B cell (primary cell): Measurements from ENCODE around the gene PRKN. TPM values are rescaled to one million over a fixed set of nuclear protein-coding genes. Genes with fewer than 3 reads are reported as not detected.

ENCODE experiments used
- ATAC-seq: fragments of 200-7000 bp; cut with Tn5 transposase; one replicate; pipeline ENCODE4 v1.10.0; 2021; ENCODE audit warnings: low read depth, mild to moderate bottlenecking, moderate number of reproducible peaks, moderate library complexity
- CTCF ChIA-PET: fragments of 350-600 bp; sonication (Branson Sonifier 250); formaldehyde crosslinking; loops from one replicate; lab custom pipeline; 2021; ENCODE audit warnings: antibody characterized with exemption, inconsistent platforms; lab: Charles Lee
- POLR2A ChIA-PET: fragments of 350-600 bp; sonication (Branson Sonifier 250); formaldehyde crosslinking; loops from one replicate; lab custom pipeline; 2021; ENCODE audit warnings: antibody characterized with exemption; lab: Charles Lee
- DNase-seq: peaks from one replicate; pipeline ENCODE4 v3.0.0; 2013
- H2AFZ ChIP-seq: 2 replicates; pipeline ENCODE4 v1.6.1; 2012; ENCODE audit warnings: mild to moderate bottlenecking, low read depth, low read length; ENCODE audit not compliant: insufficient read depth, poor library complexity, severe bottlenecking
- H3K27ac ChIP-seq, 2 donors: 1 replicate in 1 of 2; 2 replicates in 1 of 2; pipeline ENCODE4 v1.5.1; 2012 to 2013; ENCODE audit warnings: low read length in 2 of 2, mild to moderate bottlenecking in 2 of 2, moderate library complexity in 1 of 2
- H3K27me3 ChIP-seq, 4 experiments: fragments of 200-600 bp in 1 of 4; sonication (generic) in 1 of 4; replicated peaks in 1 of 4; 1 replicate in 2 of 4; 2 replicates in 2 of 4; pipeline versions ENCODE4 v1.6.1 to v1.7.0; 2013 to 2016; ENCODE audit warnings: low read length in 3 of 4, mild to moderate bottlenecking in 2 of 4, mixed read lengths in 1 of 4, moderate library complexity in 1 of 4; ENCODE audit not compliant: insufficient read depth in 4 of 4, control insufficient read depth in 3 of 4; ENCODE audit errors: control extremely low read depth in 1 of 4
- H3K36me3 ChIP-seq, 2 experiments: replicated peaks in 1 of 2; 1 replicate in 1 of 2; 2 replicates in 1 of 2; pipeline versions ENCODE4 v1.6.1 to v1.7.1; 2013; ENCODE audit warnings: low read length in 1 of 2; ENCODE audit not compliant: insufficient read depth in 2 of 2, control insufficient read depth in 1 of 2; ENCODE audit errors: control extremely low read depth in 1 of 2, extremely low read depth in 1 of 2
- H3K4me1 ChIP-seq, 2 donors: fragments of 200-600 bp in 1 of 2; sonication (generic) in 1 of 2; 1 replicate in 1 of 2; 2 replicates in 1 of 2; pipeline versions ENCODE4 v1.5.1 to v1.6.1; 2013 to 2017; ENCODE audit warnings: low read length in 2 of 2; ENCODE audit not compliant: control insufficient read depth in 2 of 2, insufficient read depth in 2 of 2
- H3K4me2 ChIP-seq: replicated peaks from 2 replicates; pipeline ENCODE3; 2012; ENCODE audit warnings: mild to moderate bottlenecking, low read depth, low read length; ENCODE audit not compliant: poor library complexity, severe bottlenecking
- H3K4me3 ChIP-seq, 5 experiments: fragments of 200-600 bp in 1 of 5; sonication (generic) in 1 of 5; 1 replicate in 3 of 5; 2 replicates in 2 of 5; pipeline versions ENCODE4 v1.5.1 to v1.7.0; 2011 to 2016; ENCODE audit warnings: low read length in 4 of 5, mild to moderate bottlenecking in 4 of 5, low read depth in 2 of 5, control low read depth in 1 of 5, moderate library complexity in 1 of 5; ENCODE audit not compliant: insufficient read depth in 1 of 5; ENCODE audit errors: control extremely low read depth in 1 of 5, extremely low read depth in 1 of 5
- H3K79me2 ChIP-seq: fragments of 200-600 bp; sonication (generic); one replicate; pipeline ENCODE4 v1.6.0; 2016; ENCODE audit warnings: low read length; ENCODE audit not compliant: control insufficient read depth, insufficient read depth
- H3K9ac ChIP-seq: fragments of 200-600 bp; sonication (generic); 2 replicates; pipeline ENCODE4 v1.6.1; 2017; ENCODE audit warnings: mild to moderate bottlenecking, low read length, moderate library complexity
- H3K9me3 ChIP-seq, 3 donors: one replicate each; pipeline versions ENCODE4 v1.6.1 to v1.7.1; 2013; ENCODE audit warnings: low read length in 2 of 3; ENCODE audit not compliant: control insufficient read depth in 2 of 3, insufficient read depth in 1 of 3; ENCODE audit errors: control extremely low read depth in 1 of 3
- H4K20me1 ChIP-seq: 2 replicates; pipeline ENCODE4 v1.6.0; 2012; ENCODE audit warnings: mild to moderate bottlenecking, low read length; ENCODE audit not compliant: insufficient read depth, control insufficient read depth, poor library complexity, severe bottlenecking
- H3K27ac Mint-ChIP-seq: one replicate; pipeline ENCODE4 v1.8.0; 2021; ENCODE audit warnings: mixed read lengths
- H3K27me3 Mint-ChIP-seq: one replicate; pipeline ENCODE4 v1.8.0; 2021; ENCODE audit warnings: mixed read lengths
- H3K4me1 Mint-ChIP-seq: one replicate; pipeline ENCODE4 v1.8.0; 2021; ENCODE audit warnings: mixed read lengths
- H3K4me3 Mint-ChIP-seq: one replicate; pipeline ENCODE4 v1.8.0; 2021; ENCODE audit warnings: mixed read lengths
- H3K9me3 Mint-ChIP-seq: one replicate; pipeline ENCODE4 v1.8.0; 2022; ENCODE audit warnings: mixed read lengths; ENCODE audit not compliant: insufficient read depth
- EZH2 ChIP-seq: IDR thresholded peaks from 2 replicates; pipeline ENCODE4 v1.6.1; 2012; ENCODE audit warnings: borderline replicate concordance, low read depth, mild to moderate bottlenecking, moderate library complexity, low read length; ENCODE audit not compliant: insufficient read depth, poor library complexity, severe bottlenecking
- WGBS: methylation state at CpG from one replicate; pipeline ENCODE4 v1.1.5; 2013; ENCODE audit warnings: missing lambda C conversion rate; ENCODE audit not compliant: insufficient coverage; 5-methylcytosine and 5-hydroxymethylcytosine counted together
- intact Hi-C: fragments of 100-400 bp; cut with micrococcal nuclease; formaldehyde crosslinking; loops from one replicate; pipeline ENCODE4 v1.10.0; 2022
- polyA plus RNA-seq: library from polyadenylated mRNA; depleted of rRNA; stranded (reverse); fragments of >200 nt; gene quantifications from 2 replicates; pipeline ENCODE4 v1.2.3, GENCODE V29; 2012
- total RNA-seq, 2 donors: library from RNA; stranded (reverse); fragments of 120-200 nt in 1 of 2; gene quantifications; 1 replicate in 1 of 2; 2 replicates in 1 of 2; pipeline versions ENCODE4 v1.2.3 to v1.2.4, GENCODE V29; 2013 to 2022
- TF ChIP-seq, protein P1 (sequence below): fragments of 200-600 bp; IDR thresholded peaks from one replicate; pipeline ENCODE4 v1.8.0; 2022; ENCODE audit warnings: antibody characterized with exemption, mild to moderate bottlenecking

Gene PRKN
- total and polyA plus RNA-seq, 2 donors (not counting 1 experiment from before 2014, with no cell fraction given), result 1.6 to 6.2 TPM

DNA sequence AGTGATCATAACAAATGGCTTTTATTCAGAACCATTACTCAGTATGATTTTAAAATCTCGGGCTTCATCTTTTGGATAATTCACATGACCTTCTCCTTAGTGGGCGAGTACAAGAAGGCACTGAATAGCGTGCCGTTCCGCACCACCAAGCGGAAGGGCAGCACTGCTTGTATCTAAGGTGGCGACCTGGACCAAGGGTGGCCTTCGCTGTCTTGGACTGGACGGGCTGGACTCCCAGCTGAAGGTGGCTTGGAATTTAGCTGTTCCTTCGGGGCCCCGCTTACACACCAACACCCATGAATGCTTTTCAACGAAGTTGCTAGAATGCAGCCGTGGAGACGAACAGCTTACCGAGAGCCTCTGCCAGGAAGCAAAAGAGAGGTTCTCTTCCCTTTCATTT, 1285.1 kb downstream of the PRKN start:
- TF ChIP-seq, protein P1, sequence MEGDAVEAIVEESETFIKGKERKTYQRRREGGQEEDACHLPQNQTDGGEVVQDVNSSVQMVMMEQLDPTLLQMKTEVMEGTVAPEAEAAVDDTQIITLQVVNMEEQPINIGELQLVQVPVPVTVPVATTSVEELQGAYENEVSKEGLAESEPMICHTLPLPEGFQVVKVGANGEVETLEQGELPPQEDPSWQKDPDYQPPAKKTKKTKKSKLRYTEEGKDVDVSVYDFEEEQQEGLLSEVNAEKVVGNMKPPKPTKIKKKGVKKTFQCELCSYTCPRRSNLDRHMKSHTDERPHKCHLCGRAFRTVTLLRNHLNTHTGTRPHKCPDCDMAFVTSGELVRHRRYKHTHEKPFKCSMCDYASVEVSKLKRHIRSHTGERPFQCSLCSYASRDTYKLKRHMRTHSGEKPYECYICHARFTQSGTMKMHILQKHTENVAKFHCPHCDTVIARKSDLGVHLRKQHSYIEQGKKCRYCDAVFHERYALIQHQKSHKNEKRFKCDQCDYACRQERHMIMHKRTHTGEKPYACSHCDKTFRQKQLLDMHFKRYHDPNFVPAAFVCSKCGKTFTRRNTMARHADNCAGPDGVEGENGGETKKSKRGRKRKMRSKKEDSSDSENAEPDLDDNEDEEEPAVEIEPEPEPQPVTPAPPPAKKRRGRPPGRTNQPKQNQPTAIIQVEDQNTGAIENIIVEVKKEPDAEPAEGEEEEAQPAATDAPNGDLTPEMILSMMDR, result no peak
- TF ChIP-seq EZH2, result no peak
- Histone ChIP-seq H3K4me1 (no peaks in the 10 kb centered on the region), H3K36me3 (no peaks in the 10 kb centered on the region), H3K27ac (no peak overlapping the region), H2AFZ (no peak overlapping the region), H3K79me2 (no peaks in the 10 kb centered on the region), H4K20me1 (no peaks in the 10 kb centered on the region), H3K27me3 (no peaks in the 10 kb centered on the region), H3K9ac (no peak overlapping the region), H3K9me3 (peaks cover 0 to 2% (median 0%) of the 10 kb centered on the region in 3 donors), H3K4me2 (no peak overlapping the region), H3K4me3 (no peak overlapping the region)
- no peaks in the 10 kb centered on the region for H3K9me3 Mint-ChIP-seq
- H3K27me3 Mint-ChIP-seq, result no peaks in the 10 kb centered on the region
- ATAC-seq, result no peak
- intact Hi-C loops, result no loop called here
- H3K27ac Mint-ChIP-seq, result no peak overlapping the region
- POLR2A ChIA-PET, result no interaction called here
- WGBS, result 94% methylated on average over 15 of the region's 15 CpGs
- no peaks in the 10 kb centered on the region for H3K4me1 Mint-ChIP-seq
- CTCF ChIA-PET, result no interaction called here
- H3K4me3 Mint-ChIP-seq, result no peak overlapping the region
- DNase-seq, result no peak

DNA sequence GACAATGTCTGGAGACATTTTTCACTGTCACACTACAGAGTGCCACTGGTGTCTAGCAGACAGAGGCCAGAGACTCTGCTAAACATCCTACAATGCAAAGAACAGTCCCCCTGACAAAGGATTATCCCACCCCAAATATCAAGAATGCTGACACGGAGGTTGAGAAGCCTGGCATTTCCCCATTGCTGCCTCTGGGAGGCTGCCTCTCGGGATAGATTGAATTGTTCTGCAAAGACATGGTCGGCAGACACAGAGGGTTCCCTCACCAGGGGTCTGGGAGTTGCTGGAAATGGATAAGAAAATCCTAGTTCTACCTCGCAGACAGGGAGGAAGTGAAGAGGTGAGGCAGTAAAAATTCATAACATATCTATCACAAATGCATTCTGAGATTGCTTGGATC, 1287.3 kb downstream of the PRKN start:
- ATAC-seq, result no peak
- Histone ChIP-seq H3K36me3 (no peaks in the 10 kb centered on the region), H3K4me1 (no peaks in the 10 kb centered on the region), H3K27me3 (no peaks in the 10 kb centered on the region), H3K4me3 (no peak overlapping the region), H3K27ac (no peak overlapping the region), H3K9me3 (peaks cover 0 to 2% (median 0%) of the 10 kb centered on the region in 3 donors), H4K20me1 (no peaks in the 10 kb centered on the region), H3K4me2 (no peak overlapping the region), H3K79me2 (no peaks in the 10 kb centered on the region), H3K9ac (no peak overlapping the region), H2AFZ (no peak overlapping the region)
- 72% methylated on average over 3 of the region's 4 CpGs for WGBS
- H3K27me3 Mint-ChIP-seq, result no peaks in the 10 kb centered on the region
- TF ChIP-seq, protein P1, result no peak
- no peak for TF ChIP-seq EZH2
- no peak overlapping the region for H3K27ac Mint-ChIP-seq
- intact Hi-C loops, result no loop called here
- no peaks in the 10 kb centered on the region for H3K9me3 Mint-ChIP-seq
- H3K4me3 Mint-ChIP-seq, result no peak overlapping the region
- POLR2A ChIA-PET, result no interaction called here
- DNase-seq, result no peak
- no peaks in the 10 kb centered on the region for H3K4me1 Mint-ChIP-seq
- CTCF ChIA-PET, result no interaction called here
